ENCODE data around the gene ADCK1.

DNA sequence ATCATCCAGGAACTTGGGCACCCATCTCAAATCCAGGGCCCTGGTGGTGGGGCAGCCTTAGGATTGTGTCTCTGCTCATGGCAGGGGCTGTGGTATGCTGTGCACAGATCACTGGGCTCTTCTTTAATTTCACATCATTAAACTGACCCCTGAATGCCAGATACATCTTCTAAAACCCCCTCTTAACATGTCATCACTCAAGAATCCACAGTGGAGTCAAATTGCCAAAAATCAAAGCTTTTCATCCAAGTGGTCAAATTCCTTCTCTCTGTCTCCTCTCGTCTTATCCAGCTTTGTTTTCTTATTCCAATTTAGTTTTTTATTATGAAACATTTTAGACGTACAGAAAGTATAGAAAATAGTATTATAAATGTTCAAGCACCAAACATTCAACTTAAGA is 97.5 kb downstream of the ADCK1 start:
- TF ChIP-seq, protein P1, sequence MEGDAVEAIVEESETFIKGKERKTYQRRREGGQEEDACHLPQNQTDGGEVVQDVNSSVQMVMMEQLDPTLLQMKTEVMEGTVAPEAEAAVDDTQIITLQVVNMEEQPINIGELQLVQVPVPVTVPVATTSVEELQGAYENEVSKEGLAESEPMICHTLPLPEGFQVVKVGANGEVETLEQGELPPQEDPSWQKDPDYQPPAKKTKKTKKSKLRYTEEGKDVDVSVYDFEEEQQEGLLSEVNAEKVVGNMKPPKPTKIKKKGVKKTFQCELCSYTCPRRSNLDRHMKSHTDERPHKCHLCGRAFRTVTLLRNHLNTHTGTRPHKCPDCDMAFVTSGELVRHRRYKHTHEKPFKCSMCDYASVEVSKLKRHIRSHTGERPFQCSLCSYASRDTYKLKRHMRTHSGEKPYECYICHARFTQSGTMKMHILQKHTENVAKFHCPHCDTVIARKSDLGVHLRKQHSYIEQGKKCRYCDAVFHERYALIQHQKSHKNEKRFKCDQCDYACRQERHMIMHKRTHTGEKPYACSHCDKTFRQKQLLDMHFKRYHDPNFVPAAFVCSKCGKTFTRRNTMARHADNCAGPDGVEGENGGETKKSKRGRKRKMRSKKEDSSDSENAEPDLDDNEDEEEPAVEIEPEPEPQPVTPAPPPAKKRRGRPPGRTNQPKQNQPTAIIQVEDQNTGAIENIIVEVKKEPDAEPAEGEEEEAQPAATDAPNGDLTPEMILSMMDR (IDR thresholded peaks at IDR 0.05): no peak
- TF ChIP-seq POLR2A (IDR thresholded peaks at IDR 0.05) (no peak), POLR2AphosphoS5 (IDR thresholded peaks at IDR 0.05) (no peak), EP300 (IDR thresholded peaks at IDR 0.05) (no peak)

Data from upper lobe of left lung (tissue), 4 donors.